Activated B cell treated with CpG ODN at 0.5 μM for 24 hours (primary cell): ENCODE results near the gene NYNRIN. TPM values are rescaled to one million over a fixed set of nuclear protein-coding genes. Genes with fewer than 3 reads are reported as not detected.
"Not testable (repeated sequence)": the region's sequence is repeated elsewhere in the genome, so short reads cannot be mapped to it uniquely, and the experiment has no call there.

Source experiments
- ATAC-seq: fragments of 200-7000 bp; cut with Tn5 transposase; one replicate; pipeline ENCODE4 v1.10.0; 2021; ENCODE audit warnings: low read depth, mild to moderate bottlenecking, moderate library complexity
- CTCF ChIA-PET: fragments of 350-600 bp; sonication (Branson Sonifier 250); formaldehyde crosslinking; loops from one replicate; lab custom pipeline; 2021; ENCODE audit warnings: antibody characterized with exemption; lab: Charles Lee
- POLR2A ChIA-PET: fragments of 350-600 bp; sonication (Branson Sonifier 250); formaldehyde crosslinking; loops from one replicate; lab custom pipeline; 2021; ENCODE audit warnings: antibody characterized with exemption; lab: Charles Lee
- DNase-seq: peaks from one replicate; pipeline ENCODE4 v3.0.0; 2022
- H3K27ac Mint-ChIP-seq: one replicate; pipeline ENCODE4 v1.8.0; 2020; ENCODE audit warnings: mixed read lengths
- H3K27me3 Mint-ChIP-seq: one replicate; pipeline ENCODE4 v1.8.0; 2021; ENCODE audit warnings: mixed read lengths
- H3K36me3 Mint-ChIP-seq: one replicate; pipeline ENCODE4 v1.8.0; 2021; ENCODE audit warnings: low read depth, mixed read lengths
- H3K4me1 Mint-ChIP-seq: one replicate; pipeline ENCODE4 v1.8.0; 2021; ENCODE audit warnings: mixed read lengths
- H3K4me3 Mint-ChIP-seq: one replicate; pipeline ENCODE4 v1.8.0; 2020; ENCODE audit warnings: mild to moderate bottlenecking, mixed read lengths
- H3K9me3 Mint-ChIP-seq: one replicate; pipeline ENCODE4 v1.8.0; 2020; ENCODE audit warnings: mixed read lengths
- CTCF ChIP-seq: fragments of 200-600 bp; IDR thresholded peaks from one replicate; pipeline ENCODE4 v1.8.0; 2022; ENCODE audit warnings: antibody characterized with exemption, mild to moderate bottlenecking
- intact Hi-C: fragments of 100-400 bp; cut with micrococcal nuclease; formaldehyde crosslinking; loops from one replicate; pipeline ENCODE4 v1.15.1; 2024
- total RNA-seq: library from RNA; stranded (reverse); gene quantifications from 2 replicates; pipeline ENCODE4 v1.2.3, GENCODE V29; 2022

NYNRIN gene
- total RNA-seq, 1 donor from 2014 or later: 0.04 TPM

DNA sequence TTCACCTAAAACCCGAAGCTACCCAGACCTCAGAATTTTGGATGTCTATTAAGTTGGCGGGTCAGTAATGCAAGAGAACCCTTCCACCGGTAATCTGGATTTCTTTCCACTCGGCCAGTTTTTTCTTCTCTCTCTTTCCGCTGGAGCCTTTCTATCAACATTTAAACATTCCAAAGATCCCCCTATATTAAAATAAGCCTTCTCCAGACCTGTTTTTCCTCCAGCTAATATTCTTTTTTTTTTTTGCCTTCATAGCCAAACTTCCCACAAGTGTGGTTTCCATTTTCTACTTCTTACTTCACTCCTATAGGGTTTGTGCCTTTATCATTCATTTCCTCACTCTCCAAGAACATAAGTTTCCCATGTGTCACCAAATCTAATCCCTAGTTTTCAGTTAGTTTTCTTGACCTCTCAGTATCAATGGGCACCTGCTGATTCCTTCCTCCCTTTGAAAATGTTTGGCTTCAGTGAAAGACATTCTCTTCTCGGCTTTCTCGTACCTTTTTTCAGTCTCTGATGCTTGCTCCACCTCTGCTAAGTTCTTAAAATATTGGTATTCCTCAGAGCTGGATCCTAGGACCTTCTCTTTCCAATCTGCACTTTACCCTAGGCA is 44.4 kb downstream of the NYNRIN start:
- intact Hi-C loops: loop anchor here (2.0 to 10.0 kb wide), 4 partner anchors 236 to 974 kb away; partner anchors contain the start of genes DHRS4, NGDN, THTPA and ZFHX2
- no peak for DNase-seq
- Mint-ChIP-seq H3K4me3 (peak overlapping the region; percentile 98), H3K9me3 (peaks cover 1% of the 10 kb centered on the region), H3K27me3 (no peaks in the 10 kb centered on the region), H3K27ac (peak overlapping the region; percentile 98), H3K36me3 (peaks cover 47% of the 10 kb centered on the region), H3K4me1 (peaks cover 42% of the 10 kb centered on the region)
- no peak for TF ChIP-seq CTCF
- no peak for ATAC-seq
- POLR2A ChIA-PET: interaction anchor here (0.5 to 5.4 kb wide), 6 partner anchors 13 to 972 kb away, joined by 4 to 87 read pairs (median 6); partner anchors contain the start of genes CBLN3, KHNYN and TINF2
- CTCF ChIA-PET: interaction anchor here (1.1 to 4.3 kb wide), 2 partner anchors 12 to 78 kb away, joined by 3 to 38 read pairs; no protein-coding TSS in a partner anchor

DNA sequence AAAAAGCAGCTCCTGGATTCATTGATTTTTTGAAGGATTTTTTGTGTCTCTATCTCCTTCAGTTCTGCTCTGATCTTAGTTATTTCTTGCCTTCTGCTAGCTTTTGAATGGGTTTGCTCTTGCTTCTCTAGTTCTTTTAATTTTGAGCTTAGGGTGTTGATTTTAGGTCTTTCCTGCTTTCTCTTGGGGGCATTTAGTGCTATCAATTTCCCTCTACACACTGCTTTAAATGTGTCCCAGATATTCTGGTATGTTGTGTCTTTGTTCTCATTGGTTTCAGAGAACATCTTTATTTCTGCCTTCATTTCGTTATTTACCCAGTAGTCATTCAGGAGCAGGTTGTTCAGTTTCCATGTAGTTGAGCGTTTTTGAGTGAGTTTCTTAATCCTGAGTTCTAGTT is 52.0 kb downstream of the NYNRIN start:
- H3K36me3 Mint-ChIP-seq, H3K27me3 Mint-ChIP-seq, POLR2A ChIA-PET, DNase-seq, intact Hi-C loops, H3K27ac Mint-ChIP-seq, ATAC-seq, H3K4me3 Mint-ChIP-seq, H3K4me1 Mint-ChIP-seq, H3K9me3 Mint-ChIP-seq, CTCF ChIA-PET: not testable (repeated sequence)

- no peaks in the 10 kb centered on the region for H3K4me1 Mint-ChIP-seq
- H3K27me3 Mint-ChIP-seq: no peaks in the 10 kb centered on the region
- DNase-seq (no peak), ATAC-seq (no peak)
- H3K4me3 Mint-ChIP-seq: no peak overlapping the region
- peaks cover 11% of the 10 kb centered on the region for H3K36me3 Mint-ChIP-seq
- intact Hi-C loops: no loop called here
- no peak overlapping the region for H3K27ac Mint-ChIP-seq
- TF ChIP-seq CTCF: no peak
- no peaks in the 10 kb centered on the region for H3K9me3 Mint-ChIP-seq
- ChIA-PET POLR2A (no interaction called here), CTCF (no interaction called here)
These were observed 58.2 kb downstream of the NYNRIN start for GRCh38 chr14:24456980-24457379.

DNA sequence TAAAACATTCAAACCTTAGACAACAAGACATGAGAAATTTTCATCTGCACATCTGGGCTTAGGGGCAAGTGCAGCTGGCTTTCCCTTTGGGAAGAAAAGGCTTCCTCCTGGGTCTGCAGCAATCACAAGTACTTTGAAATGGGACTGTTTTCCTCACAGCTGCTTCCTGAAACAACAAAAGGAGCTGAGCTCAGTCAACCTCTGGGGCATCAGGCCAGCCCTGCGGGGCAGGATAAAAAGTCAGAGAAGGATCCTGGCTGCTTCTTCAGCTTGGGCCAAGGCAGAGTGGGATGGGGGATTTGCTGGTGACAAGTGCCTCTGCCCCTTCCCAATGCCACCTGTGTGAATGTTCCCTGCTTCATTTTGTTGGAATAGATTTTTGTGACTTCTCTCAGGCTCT is 59.9 kb downstream of the NYNRIN start:
- POLR2A ChIA-PET: no interaction called here
- Mint-ChIP-seq H3K27ac (no peak overlapping the region), H3K4me1 (peaks cover 2% of the 10 kb centered on the region), H3K9me3 (no peaks in the 10 kb centered on the region), H3K27me3 (no peaks in the 10 kb centered on the region), H3K4me3 (no peak overlapping the region), H3K36me3 (peaks cover 10% of the 10 kb centered on the region)
- CTCF ChIA-PET: no interaction called here
- no peak for ATAC-seq
- intact Hi-C loops: no loop called here
- no peak for DNase-seq
- TF ChIP-seq CTCF: no peak

DNA sequence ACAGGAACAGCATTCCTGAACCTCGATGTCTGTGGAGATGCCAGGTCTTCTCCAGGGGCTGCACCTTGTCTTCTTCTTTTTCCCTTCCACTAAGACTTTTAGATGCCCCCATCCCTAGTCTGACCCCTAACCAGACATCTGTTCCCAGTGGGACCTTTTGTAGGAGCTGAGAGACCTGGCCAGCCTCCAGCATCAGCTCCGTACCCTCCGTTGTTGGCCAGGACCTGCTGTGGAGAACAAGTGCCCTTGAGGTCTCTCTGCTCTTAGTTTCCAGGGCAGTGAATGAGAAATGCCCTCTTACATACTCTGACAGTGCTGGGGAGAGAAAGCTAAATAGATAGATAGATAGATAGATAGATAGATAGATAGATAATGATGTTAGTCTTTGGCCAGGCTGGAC is 60.5 kb downstream of the NYNRIN start:
- H3K9me3 Mint-ChIP-seq: no peaks in the 10 kb centered on the region
- no peak overlapping the region for H3K4me3 Mint-ChIP-seq
- ChIA-PET POLR2A (no interaction called here), CTCF (no interaction called here)
- intact Hi-C loops: no loop called here
- no peaks in the 10 kb centered on the region for H3K27me3 Mint-ChIP-seq
- peaks cover 4% of the 10 kb centered on the region for H3K4me1 Mint-ChIP-seq
- H3K27ac Mint-ChIP-seq: no peak overlapping the region
- ATAC-seq (no peak), DNase-seq (no peak)
- no peak for TF ChIP-seq CTCF
- H3K36me3 Mint-ChIP-seq: peaks cover 5% of the 10 kb centered on the region
